ENCODE data around the gene ANKRD33B.

Gene ANKRD33B

GRCh38 chr5:10680876-10681481, 117.1 kb downstream of the ANKRD33B start:
- no peak for FAIRE-seq

GRCh38 chr5:10681731-10682679, 118.1 kb downstream of the ANKRD33B start:
- FAIRE-seq, result no peak

GRCh38 chr5:10682801-10683525, 119.1 kb downstream of the ANKRD33B start:
- FAIRE-seq, result no peak

GRCh38 chr5:10684303-10685086, 120.6 kb downstream of the ANKRD33B start:
- no peak for FAIRE-seq

GRCh38 chr5:10685115-10685521, 121.2 kb downstream of the ANKRD33B start:
- FAIRE-seq, result no peak

GRCh38 chr5:10686890-10687289, 123.0 kb downstream of the ANKRD33B start:
- no peak for FAIRE-seq

GRCh38 chr5:10688651-10689171, 124.8 kb downstream of the ANKRD33B start:
- FAIRE-seq, result no peak

GRCh38 chr5:10689391-10690081, 125.7 kb downstream of the ANKRD33B start:
- no peak for FAIRE-seq

GRCh38 chr5:10690460-10691440, 126.9 kb downstream of the ANKRD33B start:
- no peak for FAIRE-seq

GRCh38 chr5:10691826-10692785, 128.2 kb downstream of the ANKRD33B start:
- no peak for FAIRE-seq

- FAIRE-seq, result no peak
These were observed 131.3 kb downstream of the ANKRD33B start for GRCh38 chr5:10695055-10695649.

GRCh38 chr5:10695759-10696543, 132.1 kb downstream of the ANKRD33B start:
- no peak for FAIRE-seq

GRCh38 chr5:10699281-10699874, 135.5 kb downstream of the ANKRD33B start:
- FAIRE-seq, result no peak

GRCh38 chr5:10699987-10700386, 136.1 kb downstream of the ANKRD33B start:
- no peak for FAIRE-seq

- FAIRE-seq, result no peak
These were observed 136.6 kb downstream of the ANKRD33B start for GRCh38 chr5:10700516-10700915.

GRCh38 chr5:10701567-10702039, 137.7 kb downstream of the ANKRD33B start:
- no peak for FAIRE-seq

GRCh38 chr5:10702040-10702629, 138.3 kb downstream of the ANKRD33B start:
- no peak for FAIRE-seq

All from A204.1 (cell line).